ENCODE data around the gene MRPS34.

- TF ChIP-seq CTCF (IDR thresholded peaks at IDR 0.05; ENCODE audit: low read length): no peak
- TF ChIP-seq EZH2 (optimal IDR thresholded peaks at IDR 0.05; ENCODE audit: low read depth, low read length): no peak
- no peak for TF ChIP-seq EZH2phosphoT487 (IDR thresholded peaks at IDR 0.05; ENCODE audit: low read length)
Observed at GRCh38 chr16:1793578-1794220, 20.8 kb upstream of the MRPS34 start, which contains the start of gene IGFALS.
